ENCODE results near the gene NUDT13. TPM values are rescaled to one million over a fixed set of nuclear protein-coding genes. Genes with fewer than 3 reads are reported as not detected.

NUDT13 gene
- 0.31 and 0.50 TPM in 2 replicates for total RNA-seq (2014; rRNA removed; shearing (Covaris generic))

GRCh38 chr10:73110345-73110849, at the start of gene NUDT13:
Gene NUDT13 (plus strand): TSS chr10:73110455. CDS start chr10:73114366, 3,911 bp downstream.
- Histone ChIP-seq H3K36me3 (peaks cover 13% of the 10 kb centered on the region), H3K27ac (peak within 1 kb of the TSS; percentile 76), H3K4me1 (replicated peaks) (peaks cover 8% of the 10 kb centered on the region), H3K4me3 (peak within 1 kb of the TSS; percentile 40), H3K27me3 (replicated peaks) (no peaks in the 10 kb centered on the region), H3K9me3 (replicated peaks) (no peaks in the 10 kb centered on the region)
- peak; percentile 51 to 63 for DNase-seq (ENCODE audit: low read depth in 1 of 2, low spot score in 2 of 2)

GRCh38 chr10:73060738-73061635, 49.3 kb upstream of the NUDT13 start:
- Histone ChIP-seq H3K4me3 (no peak overlapping the region), H3K4me1 (replicated peaks) (no peaks in the 10 kb centered on the region), H3K27me3 (replicated peaks) (no peaks in the 10 kb centered on the region), H3K36me3 (0 out of 2 replicates have a peak, but pooled peaks cover 4% of the 10 kb centered on the region), H3K27ac (no peak overlapping the region), H3K9me3 (replicated peaks) (no peaks in the 10 kb centered on the region)
- peak in 1 of 2 experiments; percentile 19 for DNase-seq (ENCODE audit: low read depth in 1 of 2, low spot score in 2 of 2)

GRCh38 chr10:73061743-73062142, 48.5 kb upstream of the NUDT13 start:
- Histone ChIP-seq H3K27me3 (replicated peaks) (no peaks in the 10 kb centered on the region), H3K27ac (no peak overlapping the region), H3K36me3 (0 out of 2 replicates have a peak, but pooled peaks cover 4% of the 10 kb centered on the region), H3K4me1 (replicated peaks) (no peaks in the 10 kb centered on the region), H3K4me3 (no peak overlapping the region), H3K9me3 (replicated peaks) (no peaks in the 10 kb centered on the region)
- no peak for DNase-seq (ENCODE audit: low read depth in 1 of 2, low spot score in 2 of 2)

- Histone ChIP-seq H3K9me3 (replicated peaks) (no peaks in the 10 kb centered on the region), H3K27ac (no peak overlapping the region), H3K36me3 (peaks cover 12% of the 10 kb centered on the region; the same call in 1 of the 2 replicates), H3K27me3 (replicated peaks) (no peaks in the 10 kb centered on the region), H3K4me1 (replicated peaks) (no peaks in the 10 kb centered on the region), H3K4me3 (no peak overlapping the region)
- DNase-seq (ENCODE audit: low read depth in 1 of 2, low spot score in 2 of 2): no peak
Measured at GRCh38 chr10:73065441-73065840, 44.8 kb upstream of the NUDT13 start.

- Histone ChIP-seq H3K9me3 (replicated peaks) (no peaks in the 10 kb centered on the region), H3K4me3 (no peak overlapping the region), H3K36me3 (peaks cover 10% of the 10 kb centered on the region; the same call in 1 of the 2 replicates), H3K27ac (no peak overlapping the region), H3K4me1 (replicated peaks) (peaks cover 10% of the 10 kb centered on the region; the same call in 1 of the 2 replicates), H3K27me3 (replicated peaks) (no peaks in the 10 kb centered on the region)
- DNase-seq (ENCODE audit: low read depth in 1 of 2, low spot score in 2 of 2): no peak
Measured at GRCh38 chr10:73073627-73074026, 36.6 kb upstream of the NUDT13 start.

- H3K36me3 ChIP-seq: 0 out of 2 replicates have a peak, but pooled peaks cover 8% of the 10 kb centered on the region
- DNase-seq (ENCODE audit: low read depth in 1 of 2, low spot score in 2 of 2): no peak
- peaks cover 10% of the 10 kb centered on the region; the same call in 1 of the 2 replicates for H3K4me1 ChIP-seq (replicated peaks)
- H3K27ac ChIP-seq: no peak overlapping the region
- H3K9me3 ChIP-seq (replicated peaks): no peaks in the 10 kb centered on the region
- no peaks in the 10 kb centered on the region for H3K27me3 ChIP-seq (replicated peaks)
- no peak overlapping the region for H3K4me3 ChIP-seq
Measured at GRCh38 chr10:73075829-73076228, 34.4 kb upstream of the NUDT13 start.

GRCh38 chr10:73076360-73077183, 33.7 kb upstream of the NUDT13 start:
- Histone ChIP-seq H3K4me3 (no peak overlapping the region), H3K27me3 (replicated peaks) (no peaks in the 10 kb centered on the region), H3K4me1 (replicated peaks) (peaks cover 10% of the 10 kb centered on the region; the same call in 1 of the 2 replicates), H3K27ac (no peak overlapping the region), H3K36me3 (0 out of 2 replicates have a peak, but pooled peaks cover 8% of the 10 kb centered on the region), H3K9me3 (replicated peaks) (no peaks in the 10 kb centered on the region)
- no peak for DNase-seq (ENCODE audit: low read depth in 1 of 2, low spot score in 2 of 2)

- DNase-seq (ENCODE audit: low read depth in 1 of 2, low spot score in 2 of 2): no peak
- peaks cover 10% of the 10 kb centered on the region; the same call in 1 of the 2 replicates for H3K4me1 ChIP-seq (replicated peaks)
- H3K9me3 ChIP-seq (replicated peaks): no peaks in the 10 kb centered on the region
Measured at GRCh38 chr10:73079779-73080541, 30.3 kb upstream of the NUDT13 start.

GRCh38 chr10:73083221-73083620, 27.0 kb upstream of the NUDT13 start:
- Histone ChIP-seq H3K4me3 (no peak overlapping the region), H3K4me1 (replicated peaks) (no peaks in the 10 kb centered on the region), H3K36me3 (no peaks in the 10 kb centered on the region), H3K9me3 (replicated peaks) (no peaks in the 10 kb centered on the region), H3K27me3 (replicated peaks) (no peaks in the 10 kb centered on the region), H3K27ac (no peak overlapping the region)
- DNase-seq (ENCODE audit: low read depth in 1 of 2, low spot score in 2 of 2): peak in 1 of 2 experiments; percentile 5

More at GRCh38 chr10:73079779-73080541, 30.3 kb upstream of the NUDT13 start:
- Histone ChIP-seq H3K27ac (no peak overlapping the region), H3K27me3 (replicated peaks) (no peaks in the 10 kb centered on the region), H3K4me3 (no peak overlapping the region), H3K36me3 (no peaks in the 10 kb centered on the region)

GRCh38 chr10:73084209-73084608, 26.0 kb upstream of the NUDT13 start:
- H3K9me3 ChIP-seq (replicated peaks): no peaks in the 10 kb centered on the region
- no peaks in the 10 kb centered on the region for H3K4me1 ChIP-seq (replicated peaks)
- no peak overlapping the region for H3K27ac ChIP-seq
- no peaks in the 10 kb centered on the region for H3K36me3 ChIP-seq
- no peak for DNase-seq (ENCODE audit: low read depth in 1 of 2, low spot score in 2 of 2)
- no peak overlapping the region for H3K4me3 ChIP-seq
- H3K27me3 ChIP-seq (replicated peaks): no peaks in the 10 kb centered on the region

GRCh38 chr10:73086816-73087215, 23.4 kb upstream of the NUDT13 start:
- Histone ChIP-seq H3K4me1 (replicated peaks) (no peaks in the 10 kb centered on the region), H3K9me3 (replicated peaks) (no peaks in the 10 kb centered on the region), H3K4me3 (no peak overlapping the region), H3K27me3 (replicated peaks) (no peaks in the 10 kb centered on the region), H3K36me3 (no peaks in the 10 kb centered on the region), H3K27ac (no peak overlapping the region)
- no peak for DNase-seq (ENCODE audit: low read depth in 1 of 2, low spot score in 2 of 2)

GRCh38 chr10:73088304-73088703, 22.0 kb upstream of the NUDT13 start:
- Histone ChIP-seq H3K27ac (no peak overlapping the region), H3K27me3 (replicated peaks) (no peaks in the 10 kb centered on the region), H3K4me1 (replicated peaks) (no peaks in the 10 kb centered on the region), H3K9me3 (replicated peaks) (no peaks in the 10 kb centered on the region), H3K36me3 (no peaks in the 10 kb centered on the region), H3K4me3 (no peak overlapping the region)
- DNase-seq (ENCODE audit: low read depth in 1 of 2, low spot score in 2 of 2): no peak

- Histone ChIP-seq H3K36me3 (no peaks in the 10 kb centered on the region), H3K9me3 (replicated peaks) (no peaks in the 10 kb centered on the region), H3K4me3 (no peak overlapping the region), H3K27me3 (replicated peaks) (no peaks in the 10 kb centered on the region), H3K27ac (no peak overlapping the region), H3K4me1 (replicated peaks) (peaks cover 7% of the 10 kb centered on the region)
- DNase-seq (ENCODE audit: low read depth in 1 of 2, low spot score in 2 of 2): no peak
Measured at GRCh38 chr10:73092830-73093229, 17.4 kb upstream of the NUDT13 start.

Measured in SJSA1 (cell line).